Spleen (tissue), 11 donors: ENCODE measurements around the gene PEX5L. TPM values are rescaled to one million over a fixed set of nuclear protein-coding genes. Genes with fewer than 3 reads are reported as not detected.

ENCODE experiments used
- DNase-seq: peaks from one replicate; pipeline ENCODE4 v3.0.0-alpha.2; 2020
- H3K27ac ChIP-seq, 8 donors: fragments of 200-600 bp; sonication (generic) in 7 of 8; 1 replicate in 4 of 8; 2 replicates in 4 of 8; pipeline versions ENCODE4 v1.5.0 to v1.8.0; 2016 to 2021; ENCODE audit warnings: inconsistent platforms in 4 of 8, mild to moderate bottlenecking in 4 of 8, moderate library complexity in 1 of 8
- H3K27me3 ChIP-seq, 7 donors: fragments of 200-600 bp; sonication (generic) in 6 of 7; replicated peaks in 1 of 7; 1 replicate in 4 of 7; 2 replicates in 3 of 7; pipeline versions ENCODE4 v1.5.0 to v1.8.0; 2016 to 2021; ENCODE audit warnings: inconsistent platforms in 3 of 7, mild to moderate bottlenecking in 1 of 7
- H3K36me3 ChIP-seq, 6 donors: fragments of 200-600 bp; sonication (generic) in 5 of 6; 1 replicate in 4 of 6; 2 replicates in 2 of 6; pipeline versions ENCODE4 v1.5.0 to v1.8.0; 2016 to 2021; ENCODE audit warnings: inconsistent platforms in 2 of 6
- H3K4me1 ChIP-seq, 6 donors: fragments of 200-600 bp; sonication (generic) in 5 of 6; 1 replicate in 3 of 6; 2 replicates in 3 of 6; pipeline versions ENCODE4 v1.5.0 to v1.8.0; 2016 to 2021; ENCODE audit warnings: inconsistent platforms in 3 of 6
- H3K4me3 ChIP-seq, 8 donors: fragments of 200-600 bp; sonication (generic) in 7 of 8; 1 replicate in 4 of 8; 2 replicates in 4 of 8; pipeline versions ENCODE4 v1.5.0 to v1.8.0; 2016 to 2021; ENCODE audit warnings: inconsistent platforms in 4 of 8, mild to moderate bottlenecking in 4 of 8, moderate library complexity in 2 of 8
- H3K9me3 ChIP-seq, 8 donors: fragments of 200-600 bp; sonication (generic) in 7 of 8; 1 replicate in 4 of 8; 2 replicates in 4 of 8; pipeline versions ENCODE4 v1.5.0 to v1.8.0; 2016 to 2021; ENCODE audit warnings: inconsistent platforms in 4 of 8
- CTCF ChIP-seq, 11 experiments: fragments of 200-600 bp in 7 of 11; fragments of 450-650 bp in 4 of 11; sonication (generic) in 4 of 11; IDR thresholded peaks in 8 of 11; conservative IDR thresholded peaks in 3 of 11; 1 replicate in 7 of 11; 2 replicates in 4 of 11; pipeline versions ENCODE4 v1.4.0 to v1.8.0; 2016 to 2021; ENCODE audit warnings: antibody characterized with exemption in 11 of 11, inconsistent platforms in 4 of 11, mild to moderate bottlenecking in 1 of 11
- POLR2A ChIP-seq, 3 donors: fragments of 450-650 bp; IDR thresholded peaks; one replicate each; pipeline ENCODE4 v1.5.1; 2017; ENCODE audit warnings: antibody characterized with exemption in 3 of 3, mild to moderate bottlenecking in 1 of 3
- POLR2AphosphoS5 ChIP-seq, 3 donors: sonication (generic); formaldehyde crosslinking; IDR thresholded peaks; one replicate each; pipeline ENCODE4 v1.5.1; 2017; ENCODE audit warnings: antibody characterized with exemption in 3 of 3
- WGBS, 5 donors: extraction: QIAGEN DNeasy Blood & Tissue Kit in 3 of 5; methylation state at CpG; one replicate each; pipeline versions ENCODE4 v1.1.5 to v1.1.7; 2013 to 2018; 5-methylcytosine and 5-hydroxymethylcytosine counted together
- intact Hi-C: fragments of 100-400 bp; cut with DNase I; formaldehyde crosslinking; loops from one replicate; pipeline ENCODE4 v1.15.0; 2023; ENCODE audit warnings: low total_unique reads
- polyA plus RNA-seq, 3 donors: library from polyadenylated mRNA; stranded (reverse); fragments of 200-250 nt; gene quantifications; one replicate each; pipeline ENCODE4 v1.2.1, GENCODE V29; 2013
- total RNA-seq, 7 donors: library from RNA; depleted of rRNA in 3 of 7; stranded (reverse); fragments of >200 nt in 3 of 7; fragmentation: NEBNext Ultra II Directional in 4 of 7; extraction: Animal tissue kit (Norgen Biotek cat#: 25700) in 4 of 7; gene quantifications; one replicate each; pipeline versions ENCODE4 v1.1.0 to v1.2.1, GENCODE V29; 2016 to 2021
- donor health status: healthy with polysubstance abuse.
- donor health status: DM: no; HTN: no; CAD: no; lungs with moderate emphysema.
- donor health status: DM: no; HTN: no; CAD: no.
- donor health status: Bipolar disorder and iron deficiency.
- donor health status: healthy.
- donor health status: DM: no; HTN: no; CAD: no.
- donor health status: DM: yes; HTN: yes; CAD: no.

PEX5L gene
- total and polyA plus RNA-seq, 10 donors, result under 0.01 to 0.55 (median 0.02) TPM; not detected in 7

DNA sequence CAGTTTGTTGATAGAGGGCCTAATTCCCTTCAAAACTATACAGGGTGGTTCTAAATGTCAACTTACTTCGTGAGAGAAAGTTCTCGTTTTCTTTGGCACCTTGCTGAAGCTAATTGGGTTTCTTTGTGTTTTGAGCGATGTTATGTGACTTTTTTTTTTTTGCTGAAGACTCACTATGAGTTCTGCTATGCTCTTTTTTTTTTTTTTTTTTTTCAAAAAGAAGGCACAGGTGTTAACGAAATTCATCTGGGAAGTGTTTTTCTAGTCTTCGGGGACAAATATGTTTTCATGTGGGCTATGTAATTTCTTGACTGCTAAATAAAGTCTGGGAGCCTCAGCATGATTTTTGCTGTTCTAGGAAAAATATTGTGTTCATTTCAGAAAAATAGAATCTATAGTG, 81.5 kb downstream of the PEX5L start:
- H3K27ac ChIP-seq, result no peak overlapping the region
- intact Hi-C loops, result no loop called here
- no peaks in the 10 kb centered on the region for H3K9me3 ChIP-seq
- WGBS, 5 donors, result 70 to 85% (median 81%) methylated on average over 5 of the region's 5 CpGs
- TF ChIP-seq CTCF (IDR thresholded peaks at IDR 0.05 in 8 of 11, conservative IDR thresholded peaks at IDR 0.05 in 3 of 11), result no peak
- TF ChIP-seq POLR2A (IDR thresholded peaks at IDR 0.05), result no peak
- TF ChIP-seq POLR2AphosphoS5 (IDR thresholded peaks at IDR 0.05), result no peak
- no peaks in the 10 kb centered on the region for H3K36me3 ChIP-seq
- H3K4me3 ChIP-seq, result no peak overlapping the region
- H3K27me3 ChIP-seq, result peaks cover 0 to 46% (median 0%) of the 10 kb centered on the region in 7 donors
- DNase-seq, result no peak
- peaks cover 0 to 15% (median 2%) of the 10 kb centered on the region in 6 donors for H3K4me1 ChIP-seq

DNA sequence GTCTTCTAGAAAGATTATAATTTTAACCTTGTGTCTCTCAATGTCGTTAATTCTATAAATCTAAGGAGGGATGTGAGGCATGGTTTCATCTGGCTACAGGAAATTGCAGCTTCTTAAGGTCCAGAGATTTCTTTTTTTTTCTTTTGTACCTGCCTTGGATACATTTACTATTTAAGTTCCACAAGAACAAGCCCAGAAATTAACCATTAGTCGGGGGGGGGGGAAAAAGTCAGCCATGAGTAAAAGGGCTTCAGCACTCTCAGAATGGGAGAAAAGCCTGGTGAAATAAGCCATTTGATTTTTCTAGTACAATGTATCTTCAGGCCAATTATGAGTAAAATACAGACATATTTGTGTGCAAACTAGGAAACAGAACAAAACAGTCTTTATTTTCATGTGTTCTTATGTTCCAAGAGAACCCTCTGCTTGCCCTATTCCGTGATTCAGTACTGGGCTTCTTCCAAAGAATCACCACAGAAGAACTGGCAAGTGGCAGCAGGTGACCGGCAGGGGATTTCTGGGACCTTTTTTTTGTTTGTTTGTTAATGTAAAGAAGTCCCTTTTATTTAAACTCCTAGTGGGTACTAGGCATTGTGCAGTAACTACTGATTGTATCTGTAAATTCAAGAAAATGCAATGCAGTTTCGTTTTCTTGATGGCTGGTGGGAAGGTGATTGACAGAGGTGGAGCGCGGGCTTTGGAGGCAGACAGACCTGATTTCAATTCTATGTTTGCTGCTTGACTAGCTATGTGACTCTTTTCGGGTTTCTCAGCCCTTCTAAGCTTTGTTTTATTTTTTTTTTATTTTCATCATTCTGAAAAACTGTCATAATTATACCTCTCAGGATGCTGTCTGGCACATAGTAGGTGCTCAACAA, 82.5 kb downstream of the PEX5L start:
- H3K9me3 ChIP-seq, result no peaks in the 10 kb centered on the region
- no peak for DNase-seq
- peaks cover 0 to 43% (median 0%) of the 10 kb centered on the region in 7 donors for H3K27me3 ChIP-seq
- 66 to 73% (median 66%) methylated on average over 8 of the region's 8 CpGs for WGBS, 5 donors
- intact Hi-C loops, result no loop called here
- no peak for TF ChIP-seq POLR2A (IDR thresholded peaks at IDR 0.05)
- no peak for TF ChIP-seq POLR2AphosphoS5 (IDR thresholded peaks at IDR 0.05)
- TF ChIP-seq CTCF (IDR thresholded peaks at IDR 0.05 in 8 of 11, conservative IDR thresholded peaks at IDR 0.05 in 3 of 11), result no peak
- H3K36me3 ChIP-seq, result no peaks in the 10 kb centered on the region
- H3K27ac ChIP-seq, result no peak overlapping the region
- no peak overlapping the region for H3K4me3 ChIP-seq
- peaks cover 0 to 15% (median 2%) of the 10 kb centered on the region in 6 donors for H3K4me1 ChIP-seq

- H3K4me3 ChIP-seq, result no peak overlapping the region
- no peak for TF ChIP-seq POLR2A (IDR thresholded peaks at IDR 0.05)
- TF ChIP-seq POLR2AphosphoS5 (IDR thresholded peaks at IDR 0.05), result no peak
- TF ChIP-seq CTCF (IDR thresholded peaks at IDR 0.05 in 8 of 11, conservative IDR thresholded peaks at IDR 0.05 in 3 of 11), result no peak
Measured at GRCh38 chr3:179950840-179951239, 85.9 kb downstream of the PEX5L start.

GRCh38 chr3:179949869-179950268, 86.9 kb downstream of the PEX5L start:
- TF ChIP-seq POLR2AphosphoS5 (IDR thresholded peaks at IDR 0.05), result no peak
- Histone ChIP-seq H3K9me3 (no peaks in the 10 kb centered on the region), H3K4me1 (no peaks in the 10 kb centered on the region), H3K36me3 (no peaks in the 10 kb centered on the region), H3K4me3 (no peak overlapping the region), H3K27me3 (peaks cover 0 to 39% (median 0%) of the 10 kb centered on the region in 7 donors), H3K27ac (no peak overlapping the region)
- no peak for DNase-seq
- intact Hi-C loops, result no loop called here
- 87 to 94% (median 91%) methylated on average over 2 of the region's 2 CpGs for WGBS, 5 donors

More at GRCh38 chr3:179950840-179951239, 85.9 kb downstream of the PEX5L start:
- 65 to 77% (median 68%) methylated on average over 5 of the region's 5 CpGs for WGBS, 5 donors
- no peak for DNase-seq
- H3K9me3 ChIP-seq, result no peaks in the 10 kb centered on the region
- peaks cover 0 to 39% (median 0%) of the 10 kb centered on the region in 7 donors for H3K27me3 ChIP-seq
- intact Hi-C loops, result no loop called here
- no peak overlapping the region for H3K27ac ChIP-seq
- H3K36me3 ChIP-seq, result no peaks in the 10 kb centered on the region
- peaks cover 0 to under 1% (median 0%) of the 10 kb centered on the region in 6 donors for H3K4me1 ChIP-seq
